Lung (tissue), 12 donors: Measurements from ENCODE around the gene DEFB113. TPM values are rescaled to one million over a fixed set of nuclear protein-coding genes. Genes with fewer than 3 reads are reported as not detected.

ENCODE experiments used
- ATAC-seq: fragments of 200-7000 bp; cut with Tn5 transposase; one replicate; pipeline ENCODE4 v1.9.1; 2020; ENCODE audit warnings: moderate number of reproducible peaks; ENCODE audit not compliant: insufficient read depth, low FRiP score
- DNase-seq, 3 donors: peaks; one replicate each; pipeline ENCODE4 v3.0.0-alpha.2; 2013 to 2017
- H3K27ac ChIP-seq, 2 donors: one replicate each; pipeline ENCODE4 v1.5.1; 2013; ENCODE audit warnings: mild to moderate bottlenecking in 2 of 2, moderate library complexity in 2 of 2, control low read depth in 1 of 2, inconsistent platforms in 1 of 2, low read depth in 1 of 2, low read length in 1 of 2
- H3K27me3 ChIP-seq, 3 donors: one replicate each; pipeline ENCODE4 v1.5.1; 2013; ENCODE audit warnings: low read length in 2 of 3; ENCODE audit not compliant: control insufficient read depth in 3 of 3, insufficient read depth in 3 of 3
- H3K36me3 ChIP-seq, 4 donors: one replicate each; pipeline ENCODE4 v1.5.1; 2013; ENCODE audit warnings: low read length in 4 of 4, mild to moderate bottlenecking in 1 of 4, moderate library complexity in 1 of 4; ENCODE audit not compliant: control insufficient read depth in 4 of 4, insufficient read depth in 4 of 4
- H3K4me1 ChIP-seq, 5 donors: one replicate each; pipeline ENCODE4 v1.5.1; 2013; ENCODE audit warnings: low read length in 5 of 5, mild to moderate bottlenecking in 2 of 5, moderate library complexity in 1 of 5; ENCODE audit not compliant: control insufficient read depth in 5 of 5, insufficient read depth in 5 of 5
- H3K4me3 ChIP-seq: one replicate; pipeline ENCODE4 v1.5.1; 2013; ENCODE audit warnings: mild to moderate bottlenecking, control low read depth, moderate library complexity
- H3K9ac ChIP-seq, 2 donors: one replicate each; pipeline ENCODE4 v1.5.1; 2013; ENCODE audit warnings: low read length in 2 of 2, control low read depth in 1 of 2; ENCODE audit not compliant: insufficient read depth in 1 of 2
- H3K9me3 ChIP-seq, 4 donors: one replicate each; pipeline ENCODE4 v1.5.1; 2013; ENCODE audit warnings: low read length in 3 of 4, mild to moderate bottlenecking in 1 of 4, moderate library complexity in 1 of 4; ENCODE audit not compliant: control insufficient read depth in 4 of 4, insufficient read depth in 3 of 4
- WGBS, 2 donors: extraction: QIAGEN DNeasy Blood & Tissue Kit; methylation state at CpG; one replicate each; pipeline ENCODE4 v1.1.7; 2013; 5-methylcytosine and 5-hydroxymethylcytosine counted together
- polyA plus RNA-seq, 2 donors: library from polyadenylated mRNA; stranded (reverse); fragments of 200-250 nt; gene quantifications; one replicate each; pipeline ENCODE4 v1.2.1, GENCODE V29; 2013
- total RNA-seq, 2 donors: library from RNA; depleted of rRNA in 1 of 2; stranded (reverse); fragments of >200 nt in 1 of 2; gene quantifications; one replicate each; pipeline ENCODE4 v1.2.1, GENCODE V29; 2014 to 2021
- TF ChIP-seq, protein P1 (sequence below): IDR thresholded peaks from 2 replicates; pipeline ENCODE4 v1.5.1; 2012; ENCODE audit warnings: mild to moderate bottlenecking; ENCODE audit errors: control extremely low read depth, extremely low read depth
- donor health status: control.
- donor health status: control.
- donor health status: Bipolar disorder and iron deficiency.
- donor health status: healthy.
- donor health status: DM: yes; HTN: yes; CAD: no.

The DEFB113 gene
- total and polyA plus RNA-seq, 4 donors = not detected

DNA sequence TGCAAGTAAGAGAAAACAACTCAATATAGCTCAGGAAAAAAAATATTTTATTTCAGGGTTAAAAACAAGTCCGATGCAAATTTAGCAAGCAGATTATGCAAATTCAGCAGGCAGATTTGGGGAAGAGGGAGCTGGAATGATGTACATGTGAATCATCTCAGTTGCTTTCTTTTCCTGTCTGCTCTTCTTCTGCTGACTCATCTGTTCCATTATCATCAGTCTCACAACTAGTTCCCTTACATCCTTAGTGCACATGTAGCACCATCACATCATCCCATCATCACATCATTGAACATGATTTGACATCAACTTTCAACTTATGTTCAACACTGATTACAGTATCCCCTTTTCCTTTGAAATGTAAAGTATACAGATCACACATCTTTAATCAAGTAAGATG, 11.5 kb upstream of the DEFB113 start:
- H3K4me1 ChIP-seq = peaks cover 0 to 2% (median 0%) of the 10 kb centered on the region in 5 donors
- no peaks in the 10 kb centered on the region for H3K27me3 ChIP-seq
- H3K36me3 ChIP-seq = no peaks in the 10 kb centered on the region
- no peak overlapping the region for H3K27ac ChIP-seq
- ATAC-seq (no peak), DNase-seq (no peak)
- H3K9me3 ChIP-seq = no peaks in the 10 kb centered on the region
- H3K4me3 ChIP-seq = no peak overlapping the region
- TF ChIP-seq, protein P1, sequence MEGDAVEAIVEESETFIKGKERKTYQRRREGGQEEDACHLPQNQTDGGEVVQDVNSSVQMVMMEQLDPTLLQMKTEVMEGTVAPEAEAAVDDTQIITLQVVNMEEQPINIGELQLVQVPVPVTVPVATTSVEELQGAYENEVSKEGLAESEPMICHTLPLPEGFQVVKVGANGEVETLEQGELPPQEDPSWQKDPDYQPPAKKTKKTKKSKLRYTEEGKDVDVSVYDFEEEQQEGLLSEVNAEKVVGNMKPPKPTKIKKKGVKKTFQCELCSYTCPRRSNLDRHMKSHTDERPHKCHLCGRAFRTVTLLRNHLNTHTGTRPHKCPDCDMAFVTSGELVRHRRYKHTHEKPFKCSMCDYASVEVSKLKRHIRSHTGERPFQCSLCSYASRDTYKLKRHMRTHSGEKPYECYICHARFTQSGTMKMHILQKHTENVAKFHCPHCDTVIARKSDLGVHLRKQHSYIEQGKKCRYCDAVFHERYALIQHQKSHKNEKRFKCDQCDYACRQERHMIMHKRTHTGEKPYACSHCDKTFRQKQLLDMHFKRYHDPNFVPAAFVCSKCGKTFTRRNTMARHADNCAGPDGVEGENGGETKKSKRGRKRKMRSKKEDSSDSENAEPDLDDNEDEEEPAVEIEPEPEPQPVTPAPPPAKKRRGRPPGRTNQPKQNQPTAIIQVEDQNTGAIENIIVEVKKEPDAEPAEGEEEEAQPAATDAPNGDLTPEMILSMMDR = no peak
- H3K9ac ChIP-seq = no peak overlapping the region
- 69 to 85% methylated on average over 1 of the region's 1 CpG for WGBS, 2 donors

- Histone ChIP-seq H3K27me3 (no peaks in the 10 kb centered on the region), H3K4me1 (peaks cover 0 to 2% (median 0%) of the 10 kb centered on the region in 5 donors), H3K9ac (no peak overlapping the region), H3K36me3 (no peaks in the 10 kb centered on the region), H3K9me3 (no peaks in the 10 kb centered on the region), H3K27ac (no peak overlapping the region), H3K4me3 (no peak overlapping the region)
- TF ChIP-seq, protein P1 = no peak
- ATAC-seq (no peak), DNase-seq (no peak)
- 82% methylated on average over 4 of the region's 4 CpGs for WGBS, 2 donors
These were observed 10.2 kb upstream of the DEFB113 start for GRCh38 chr6:49979584-49979983.

DNA sequence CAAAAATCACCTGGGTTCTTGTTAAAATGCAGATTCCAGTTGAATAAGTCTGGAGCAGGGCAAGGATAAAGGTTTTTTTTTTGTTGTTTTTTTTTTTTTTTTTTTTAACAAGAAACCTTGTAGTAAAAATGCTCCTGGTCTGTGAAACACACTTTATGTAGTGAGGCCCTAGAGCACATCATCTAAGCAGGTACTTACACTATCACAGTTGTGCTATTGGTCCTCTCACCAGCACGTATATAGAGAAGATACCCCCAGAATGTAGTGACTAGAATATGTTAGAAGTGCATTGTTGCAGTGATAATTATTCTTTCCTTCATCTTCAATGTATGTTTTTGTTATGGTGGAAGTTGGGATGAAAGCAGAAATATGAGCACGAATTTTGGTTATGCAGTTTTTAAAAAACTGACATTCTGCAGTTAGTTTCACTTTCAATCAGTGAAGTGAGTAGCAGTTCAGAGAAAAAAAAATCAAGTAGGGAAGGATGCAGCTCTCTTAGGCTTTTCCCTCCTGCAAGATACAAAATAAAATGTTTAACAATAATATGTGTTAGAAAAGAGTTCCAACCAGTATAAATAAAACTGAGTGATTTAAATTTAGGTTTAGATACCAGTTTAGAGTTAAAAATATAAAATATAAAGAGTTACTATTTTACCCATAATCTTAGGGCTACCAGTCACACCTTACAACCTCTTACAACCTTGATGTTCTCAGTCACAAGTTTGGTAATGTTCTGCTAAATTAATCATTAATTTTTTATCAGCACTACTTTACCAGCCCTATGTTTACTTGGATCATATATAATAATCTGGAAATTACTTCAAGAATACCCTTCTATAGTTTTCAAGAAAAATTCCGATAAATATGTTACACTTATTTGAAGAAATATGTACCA, 9.2 kb upstream of the DEFB113 start:
- TF ChIP-seq, protein P1 = no peak
- ATAC-seq (peak; percentile 13), DNase-seq (peak in 2 of 3 donors; percentile 29 to 32)
- WGBS, 2 donors = 38 to 41% methylated on average over 3 of the region's 3 CpGs
- Histone ChIP-seq H3K9me3 (no peaks in the 10 kb centered on the region), H3K36me3 (no peaks in the 10 kb centered on the region), H3K9ac (no peak overlapping the region), H3K4me1 (peaks cover 0 to 2% (median 0%) of the 10 kb centered on the region in 5 donors), H3K4me3 (no peak overlapping the region), H3K27me3 (no peaks in the 10 kb centered on the region), H3K27ac (no peak overlapping the region)
